HUDEP-2 (cell line): ENCODE results near the gene HEMK1.

Source experiments
- DNase-seq, 76 experiments: peaks; one replicate each; lab custom pipeline; 2025; ENCODE audit not compliant: unreplicated experiment in 76 of 76; lab: John Stamatoyannopoulos, UW

Gene HEMK1

DNA sequence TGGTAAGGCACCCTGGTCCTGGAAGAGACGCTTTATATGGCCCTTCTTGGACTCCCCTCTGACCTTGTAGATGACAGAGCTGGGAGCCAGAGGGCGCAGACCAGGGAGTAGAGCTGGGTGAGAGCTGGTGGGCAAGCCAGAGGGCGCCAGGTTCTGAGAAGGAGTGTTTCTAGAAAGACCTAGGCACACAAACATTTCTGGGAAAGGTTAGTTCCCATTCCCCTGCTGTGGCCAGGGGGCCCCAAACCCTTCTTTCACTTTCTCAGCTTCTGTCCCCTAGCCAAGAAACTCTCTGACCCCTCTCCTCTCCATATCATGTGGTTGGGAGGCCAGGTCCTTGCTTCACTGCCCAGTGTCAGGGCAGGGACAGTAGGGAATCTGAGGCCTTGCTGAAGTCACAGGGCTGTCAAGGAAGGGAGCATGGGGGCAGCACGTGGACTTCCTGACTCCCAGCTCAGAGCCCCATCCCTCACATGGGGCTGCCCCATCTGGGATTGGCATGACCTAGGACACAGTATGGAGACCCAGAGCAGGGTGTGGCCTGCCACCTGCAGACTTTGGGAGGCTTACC lies 3.6 kb downstream of the HEMK1 start:
- DNase-seq: peak in 6 of 76 experiments; percentile 33 to 54 (median 37)

GRCh38 chr3:50573566-50574443 lies 4.5 kb downstream of the HEMK1 start:
- DNase-seq: peak in 5 of 76 experiments; percentile 11 to 23 (median 13)

DNA sequence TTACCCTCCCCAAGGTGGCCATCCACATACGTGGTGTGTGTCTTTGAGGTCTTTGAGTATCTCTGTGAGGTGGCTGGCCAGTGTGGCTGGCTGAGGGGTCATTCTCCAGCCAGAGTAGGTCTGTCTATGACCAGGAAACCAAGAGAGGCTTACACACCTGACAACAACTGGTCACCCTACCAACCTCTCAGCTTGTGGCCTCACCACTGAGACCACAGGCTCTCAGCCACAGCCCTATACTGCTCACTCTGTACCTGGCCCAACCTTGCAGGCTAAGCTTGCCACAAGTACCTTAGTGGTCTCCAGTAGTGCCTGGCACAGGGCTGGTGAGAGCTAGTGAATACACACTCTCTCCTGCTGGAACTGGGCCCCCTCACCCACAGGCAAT lies 5.1 kb downstream of the HEMK1 start:
- DNase-seq: no peak

DNA sequence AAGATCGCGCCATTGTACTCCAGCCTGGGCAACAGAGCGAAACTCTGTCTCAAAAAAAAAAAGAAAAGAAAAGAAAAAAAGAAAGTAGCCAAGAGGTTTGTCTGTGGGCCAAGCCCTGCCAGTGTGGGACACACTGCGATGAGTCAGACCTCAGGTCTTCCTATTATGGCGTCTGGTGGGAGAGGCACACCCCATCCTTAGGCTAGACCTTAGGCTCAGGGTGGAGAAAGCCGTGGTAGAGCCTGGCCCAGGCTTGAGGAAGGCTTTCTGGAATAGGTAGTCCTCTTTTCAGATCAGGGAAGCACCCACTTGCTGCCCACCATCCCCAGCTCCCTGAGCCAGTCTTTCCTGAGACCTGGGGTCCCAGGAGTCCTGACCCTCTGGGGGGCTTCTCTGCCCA lies 6.0 kb downstream of the HEMK1 start:
- peak in 2 of 76 experiments; percentile 7 to 10 for DNase-seq

DNA sequence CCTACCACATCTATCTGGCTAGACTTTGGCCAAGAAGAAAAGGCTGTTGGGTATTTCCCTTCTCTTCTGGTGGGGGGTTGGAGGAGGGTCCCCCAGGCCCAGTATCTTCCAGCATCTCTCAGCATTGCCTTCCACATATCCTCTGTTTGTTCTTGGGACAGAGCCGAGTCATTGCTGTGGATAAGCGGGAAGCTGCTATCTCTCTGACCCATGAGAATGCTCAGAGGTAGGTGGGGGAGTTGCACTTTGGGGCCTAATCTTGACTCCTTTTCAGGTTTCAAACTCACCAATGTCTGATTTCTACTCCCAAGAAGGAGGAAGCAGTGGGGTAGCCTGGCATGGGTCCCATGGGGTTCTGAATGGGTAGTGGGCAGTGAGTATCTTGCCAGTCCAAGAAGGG lies 8.0 kb downstream of the HEMK1 start:
- no peak for DNase-seq

GRCh38 chr3:50580683-50581458 lies 11.5 kb downstream of the HEMK1 start:
- DNase-seq: peak in 1 of 76 experiments; percentile 24

DNA sequence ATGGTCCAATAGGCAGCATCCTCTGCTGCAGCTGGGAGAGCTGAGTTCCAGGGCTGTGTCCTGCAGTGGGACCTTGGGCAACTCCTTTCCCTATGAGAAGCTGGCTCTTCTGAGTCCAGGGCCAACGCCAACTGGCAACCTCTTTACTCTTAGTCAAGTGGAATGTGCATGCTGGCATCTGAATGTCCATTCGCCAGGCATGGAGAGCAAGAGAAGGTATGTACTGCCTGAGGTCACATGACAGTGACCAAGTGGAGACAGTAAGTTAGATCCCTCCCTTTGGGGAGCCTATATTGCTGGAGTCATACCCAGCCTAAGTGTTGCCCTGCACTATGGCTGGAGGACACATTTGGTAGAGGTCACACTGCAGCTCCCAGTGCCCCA lies 12.1 kb downstream of the HEMK1 start:
- no peak for DNase-seq

DNA sequence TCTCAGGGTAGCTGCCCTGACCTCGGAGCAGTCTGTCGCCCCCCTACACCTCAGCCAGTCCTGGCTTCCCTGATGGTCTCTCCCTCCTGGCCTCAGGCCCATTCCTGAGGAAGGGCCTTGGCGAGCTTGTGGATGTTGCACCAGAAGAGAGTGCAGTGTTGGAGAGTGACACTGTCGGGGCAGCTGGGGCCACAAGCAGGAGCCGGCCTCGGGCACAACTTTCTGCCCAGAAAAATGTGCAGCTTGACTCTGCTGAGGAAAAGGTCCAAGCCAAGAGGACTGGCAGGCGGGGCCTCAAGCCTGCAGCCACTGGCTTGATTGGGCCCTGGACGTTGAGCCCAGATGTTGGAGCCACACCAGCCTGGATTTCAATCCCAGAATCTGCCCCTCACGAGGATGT lies 12.8 kb downstream of the HEMK1 start:
- no peak for DNase-seq

- no peak for DNase-seq
These were observed 14.6 kb downstream of the HEMK1 start for GRCh38 chr3:50583897-50584296.

DNA sequence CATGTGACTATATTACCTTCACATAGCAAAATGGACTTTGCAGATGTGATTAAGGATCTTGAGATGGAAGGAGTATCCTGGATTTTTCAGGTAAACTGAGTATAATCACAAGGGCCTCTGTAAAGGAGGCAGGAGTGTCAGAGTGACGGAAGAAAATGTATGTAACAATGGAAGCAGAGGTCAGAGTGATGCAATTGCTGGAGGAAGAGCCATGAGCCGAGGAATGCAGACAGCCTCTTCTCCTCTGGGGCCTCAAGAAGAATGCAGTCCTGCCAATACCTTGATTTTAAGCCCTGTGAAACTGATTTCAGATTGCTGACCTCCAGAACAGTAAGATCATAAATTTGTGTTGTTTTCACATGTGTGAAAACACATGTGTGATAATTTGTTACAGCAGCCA lies 15.1 kb downstream of the HEMK1 start:
- no peak for DNase-seq

DNA sequence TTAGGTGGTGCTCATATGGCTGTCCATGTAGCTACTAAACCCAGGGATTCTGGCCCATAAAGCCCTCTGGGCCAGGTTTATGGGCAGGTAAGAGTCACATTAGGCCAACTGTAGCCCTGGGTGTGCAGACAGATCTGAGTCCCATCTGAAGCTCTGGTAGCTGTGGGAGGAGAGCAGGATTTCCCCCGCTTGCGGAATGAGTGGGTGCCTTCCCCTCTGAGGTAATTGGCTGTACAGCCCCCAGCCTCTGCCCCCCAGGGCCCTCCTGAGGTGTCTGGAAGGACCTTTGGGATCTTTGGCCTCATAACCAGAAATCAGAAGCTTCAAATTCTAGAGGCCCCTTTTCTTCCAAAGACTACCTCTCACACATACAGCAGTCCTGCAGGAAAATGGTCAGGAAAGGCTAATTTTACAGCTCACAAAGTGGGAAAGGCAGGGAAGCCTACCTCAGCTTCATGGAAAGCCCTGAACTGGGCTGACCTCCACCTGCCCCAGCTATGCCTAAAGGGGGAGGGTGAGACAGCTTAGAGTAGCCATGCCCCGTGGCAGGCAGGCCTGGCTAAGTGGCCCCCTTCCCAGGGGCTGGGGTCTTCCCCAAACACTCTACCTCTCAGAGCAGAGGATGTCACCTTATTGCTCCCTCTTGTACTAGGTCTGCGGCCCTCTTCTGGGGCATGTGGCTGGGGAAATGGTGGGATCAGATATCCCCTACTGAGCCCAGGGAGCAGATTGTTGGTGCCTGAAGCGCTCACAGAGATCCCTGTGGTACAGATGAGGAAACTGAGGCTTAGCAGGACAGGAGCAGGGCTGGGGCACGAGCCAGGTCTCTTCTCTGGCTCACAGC lies 16.8 kb downstream of the HEMK1 start:
- DNase-seq: no peak

DNA sequence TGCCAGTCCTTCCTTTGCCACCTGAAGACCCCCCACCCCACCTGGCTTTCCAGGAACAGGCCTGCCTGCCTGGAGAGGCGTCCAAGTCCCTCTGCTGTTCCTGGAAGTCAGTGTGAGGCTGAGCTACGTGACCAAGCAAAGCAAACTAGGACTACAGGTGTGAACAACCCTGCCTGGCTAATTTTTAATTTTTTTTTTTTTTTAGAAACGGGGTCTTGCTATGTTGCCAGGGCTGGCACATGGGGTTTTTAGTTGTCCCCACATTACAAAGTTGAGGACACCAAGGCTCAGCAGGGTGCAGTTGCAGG lies 17.4 kb downstream of the HEMK1 start:
- DNase-seq: no peak

- DNase-seq: no peak
These were observed 18.1 kb downstream of the HEMK1 start for GRCh38 chr3:50587373-50587772.

DNA sequence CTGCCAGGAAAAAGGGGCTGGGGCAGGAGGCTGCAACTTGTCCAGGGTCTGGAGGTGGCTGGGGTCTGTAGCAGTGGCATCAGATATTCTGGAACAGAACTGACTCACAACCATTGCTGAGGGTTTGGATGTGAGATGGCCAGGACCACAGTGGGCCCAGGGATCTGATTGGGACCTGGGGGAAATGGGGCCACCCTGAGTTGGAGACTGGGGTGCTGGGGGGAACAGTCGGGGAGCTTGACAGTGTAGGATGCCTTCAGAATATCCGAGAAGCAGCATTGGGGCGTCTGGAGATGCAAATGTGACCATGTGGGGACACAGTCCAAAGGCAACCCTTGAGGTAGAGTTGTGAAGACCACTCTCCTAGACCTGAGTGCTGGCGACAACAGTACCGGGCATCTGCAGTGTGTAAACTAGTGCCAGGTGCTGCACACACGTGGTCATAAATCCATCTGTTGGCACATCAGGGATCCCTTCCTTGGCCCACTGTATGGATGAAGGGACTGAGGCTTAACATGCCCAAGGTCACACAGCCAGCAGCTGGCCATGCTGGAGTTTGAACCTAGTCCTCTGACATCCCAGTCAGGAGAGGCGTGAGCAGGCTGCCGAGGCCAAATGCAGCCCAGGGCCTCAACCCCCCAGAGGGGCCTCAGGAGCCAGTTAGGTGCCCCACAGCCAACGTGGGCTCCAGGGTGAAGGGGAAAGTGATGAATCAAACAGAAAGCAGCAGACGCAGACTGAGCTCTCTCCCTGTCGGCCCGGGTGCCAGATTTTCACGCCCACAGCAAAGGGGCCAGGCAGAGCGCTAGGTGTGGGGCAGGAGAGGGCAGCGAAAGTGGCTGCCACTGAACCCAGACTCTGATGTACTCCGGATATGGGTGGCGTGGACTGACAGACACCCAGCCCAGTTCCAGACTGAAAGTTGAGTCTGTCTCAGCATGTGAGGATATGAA lies 18.8 kb downstream of the HEMK1 start:
- peak in 1 of 76 experiments; percentile 12 for DNase-seq

DNA sequence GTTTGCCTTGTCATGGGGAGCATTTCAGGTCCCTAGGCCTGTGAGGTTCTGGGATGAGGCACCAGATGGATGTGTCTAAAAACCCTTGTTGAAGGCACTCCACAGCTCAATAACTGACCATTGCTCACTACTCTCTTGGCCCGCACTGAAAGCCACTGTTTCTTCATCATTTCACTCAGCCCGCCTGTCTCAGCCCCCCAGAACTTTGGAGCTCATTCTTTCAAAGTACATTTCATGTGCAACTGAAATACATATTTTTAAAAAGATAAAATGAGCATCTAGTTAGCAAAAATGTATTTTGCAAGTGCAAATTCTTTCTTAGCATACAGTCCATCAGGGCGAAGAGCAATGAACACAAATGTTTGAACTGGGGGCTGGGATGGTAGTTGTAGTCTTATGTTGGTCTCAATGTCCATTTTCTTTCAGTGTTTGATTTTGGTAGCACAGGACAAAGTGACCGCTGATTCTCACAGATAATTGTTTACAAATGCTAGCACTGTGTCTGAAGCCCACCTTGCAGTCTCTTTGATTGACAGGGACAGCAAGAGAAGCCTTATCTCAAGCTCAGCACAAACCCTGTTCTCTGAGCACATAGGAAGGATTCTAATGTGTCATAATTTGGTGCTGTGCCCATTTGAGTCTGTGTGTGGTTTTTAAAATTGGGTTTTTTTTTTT lies 19.6 kb downstream of the HEMK1 start:
- DNase-seq: peak in 22 of 76 experiments; percentile 8 to 57 (median 32)

GRCh38 chr3:50591196-50591741 lies 21.9 kb downstream of the HEMK1 start:
- DNase-seq: peak in 1 of 76 experiments; percentile 36

DNA sequence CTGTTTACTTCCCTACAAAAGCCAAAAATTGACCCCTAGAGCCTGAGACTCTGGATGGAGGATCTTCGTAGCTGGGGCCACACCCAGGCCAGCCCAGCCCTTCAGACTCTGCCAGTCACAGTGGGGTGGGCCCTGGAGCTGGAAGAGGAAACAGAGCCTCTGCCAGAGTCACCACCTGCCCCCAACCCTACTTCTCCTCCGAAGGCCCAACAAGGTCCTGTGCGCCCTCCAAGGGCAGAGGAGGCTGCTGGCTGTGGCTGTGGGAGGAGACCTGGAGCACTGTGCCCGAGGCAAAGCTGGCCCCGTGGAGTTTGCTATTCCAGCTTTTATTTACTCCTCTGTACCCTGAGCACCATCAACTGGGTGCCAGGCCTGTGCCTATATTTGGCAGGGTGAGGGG lies 23.2 kb downstream of the HEMK1 start:
- peak in 39 of 76 experiments; percentile 15 to 59 (median 35) for DNase-seq

- peak in 6 of 76 experiments; percentile 11 to 22 (median 17) for DNase-seq
These were observed 25.0 kb downstream of the HEMK1 start for GRCh38 chr3:50594253-50594785.
